Activated CD4-positive, alpha-beta T cell treated with anti-CD3 and anti-CD28 coated beads, Interleukin-2, amount 10 ng/mL, durations not matched to agents 24 days and 14 days (primary cell): Measurements from ENCODE around the gene FAM120B. TPM values are rescaled to one million over a fixed set of nuclear protein-coding genes. Genes with fewer than 3 reads are reported as not detected.

Experiments used
- DNase-seq: peaks from one replicate; pipeline ENCODE4 v3.0.0; 2022
- H3K27ac Mint-ChIP-seq: one replicate; pipeline ENCODE4 v1.8.0; 2022; ENCODE audit warnings: mild to moderate bottlenecking, mixed read lengths
- H3K27me3 Mint-ChIP-seq: one replicate; pipeline ENCODE4 v1.8.0; 2022; ENCODE audit warnings: mixed read lengths
- H3K36me3 Mint-ChIP-seq: one replicate; pipeline ENCODE4 v1.8.0; 2022; ENCODE audit warnings: low read depth, mild to moderate bottlenecking, mixed read lengths
- H3K4me1 Mint-ChIP-seq: one replicate; pipeline ENCODE4 v1.8.0; 2021; ENCODE audit warnings: mixed read lengths
- H3K4me3 Mint-ChIP-seq: one replicate; pipeline ENCODE4 v1.8.0; 2022; ENCODE audit warnings: mild to moderate bottlenecking, moderate library complexity, mixed read lengths
- H3K9me3 Mint-ChIP-seq: one replicate; pipeline ENCODE4 v1.8.0; 2021; ENCODE audit warnings: mixed read lengths
- intact Hi-C: fragments of 100-400 bp; cut with micrococcal nuclease; formaldehyde crosslinking; loops from one replicate; pipeline ENCODE4 v1.15.1; 2023
- total RNA-seq: library from RNA; stranded (reverse); gene quantifications from 2 replicates; pipeline ENCODE4 v1.2.3, GENCODE V29; 2022

Gene FAM120B
- total RNA-seq, 1 donor from 2014 or later: 19.3 TPM

- Mint-ChIP-seq H3K9me3 (no peaks in the 10 kb centered on the region), H3K36me3 (no peaks in the 10 kb centered on the region), H3K27me3 (peaks cover 26% of the 10 kb centered on the region), H3K4me1 (no peaks in the 10 kb centered on the region), H3K4me3 (no peak overlapping the region), H3K27ac (no peak overlapping the region)
- intact Hi-C loops: no loop called here
- no peak for DNase-seq
These were observed 108.8 kb downstream of the FAM120B start for GRCh38 chr6:170415318-170415717.

GRCh38 chr6:170416303-170416702, 109.7 kb downstream of the FAM120B start:
- no peak overlapping the region for H3K4me3 Mint-ChIP-seq
- H3K9me3 Mint-ChIP-seq: no peaks in the 10 kb centered on the region
- H3K27me3 Mint-ChIP-seq: peaks cover 17% of the 10 kb centered on the region
- no peaks in the 10 kb centered on the region for H3K36me3 Mint-ChIP-seq
- no peak for DNase-seq
- H3K27ac Mint-ChIP-seq: no peak overlapping the region
- H3K4me1 Mint-ChIP-seq: no peaks in the 10 kb centered on the region
- intact Hi-C loops: no loop called here

GRCh38 chr6:170416959-170417606, 110.5 kb downstream of the FAM120B start:
- no peak overlapping the region for H3K4me3 Mint-ChIP-seq
- H3K27me3 Mint-ChIP-seq: peaks cover 15% of the 10 kb centered on the region
- no peaks in the 10 kb centered on the region for H3K4me1 Mint-ChIP-seq
- H3K27ac Mint-ChIP-seq: no peak overlapping the region
- no peaks in the 10 kb centered on the region for H3K36me3 Mint-ChIP-seq
- intact Hi-C loops: no loop called here
- no peaks in the 10 kb centered on the region for H3K9me3 Mint-ChIP-seq
- no peak for DNase-seq

GRCh38 chr6:170417881-170418280, 111.3 kb downstream of the FAM120B start:
- Mint-ChIP-seq H3K36me3 (no peaks in the 10 kb centered on the region), H3K4me3 (no peak overlapping the region), H3K4me1 (no peaks in the 10 kb centered on the region), H3K27me3 (peaks cover 10% of the 10 kb centered on the region), H3K27ac (no peak overlapping the region), H3K9me3 (no peaks in the 10 kb centered on the region)
- intact Hi-C loops: no loop called here
- no peak for DNase-seq

GRCh38 chr6:170420283-170420682, 113.7 kb downstream of the FAM120B start:
- intact Hi-C loops: no loop called here
- Mint-ChIP-seq H3K4me3 (no peak overlapping the region), H3K9me3 (no peaks in the 10 kb centered on the region), H3K27ac (no peak overlapping the region), H3K36me3 (no peaks in the 10 kb centered on the region), H3K4me1 (no peaks in the 10 kb centered on the region), H3K27me3 (peaks cover 4% of the 10 kb centered on the region)
- no peak for DNase-seq

- DNase-seq: no peak
- H3K27me3 Mint-ChIP-seq: peaks cover 8% of the 10 kb centered on the region
- no peaks in the 10 kb centered on the region for H3K9me3 Mint-ChIP-seq
- H3K4me3 Mint-ChIP-seq: no peak overlapping the region
- no peaks in the 10 kb centered on the region for H3K36me3 Mint-ChIP-seq
- intact Hi-C loops: no loop called here
- H3K4me1 Mint-ChIP-seq: no peaks in the 10 kb centered on the region
- H3K27ac Mint-ChIP-seq: no peak overlapping the region
These were observed 114.5 kb downstream of the FAM120B start for GRCh38 chr6:170420791-170421776.

GRCh38 chr6:170421921-170422320, 115.4 kb downstream of the FAM120B start:
- H3K4me3 Mint-ChIP-seq: no peak overlapping the region
- no peaks in the 10 kb centered on the region for H3K36me3 Mint-ChIP-seq
- H3K27ac Mint-ChIP-seq: no peak overlapping the region
- intact Hi-C loops: no loop called here
- peaks cover 13% of the 10 kb centered on the region for H3K27me3 Mint-ChIP-seq
- no peak for DNase-seq
- H3K9me3 Mint-ChIP-seq: no peaks in the 10 kb centered on the region
- no peaks in the 10 kb centered on the region for H3K4me1 Mint-ChIP-seq

- intact Hi-C loops: no loop called here
- Mint-ChIP-seq H3K9me3 (no peaks in the 10 kb centered on the region), H3K36me3 (no peaks in the 10 kb centered on the region), H3K27ac (no peak overlapping the region), H3K4me3 (no peak overlapping the region), H3K4me1 (no peaks in the 10 kb centered on the region), H3K27me3 (peaks cover 18% of the 10 kb centered on the region)
- DNase-seq: no peak
These were observed 116.5 kb downstream of the FAM120B start for GRCh38 chr6:170423030-170423429.

- Mint-ChIP-seq H3K27me3 (peaks cover 23% of the 10 kb centered on the region), H3K4me3 (no peak overlapping the region), H3K9me3 (no peaks in the 10 kb centered on the region), H3K36me3 (no peaks in the 10 kb centered on the region), H3K4me1 (no peaks in the 10 kb centered on the region), H3K27ac (no peak overlapping the region)
- no peak for DNase-seq
- intact Hi-C loops: no loop called here
These were observed 117.5 kb downstream of the FAM120B start for GRCh38 chr6:170423814-170424603.

GRCh38 chr6:170424604-170425126, 118.1 kb downstream of the FAM120B start:
- Mint-ChIP-seq H3K4me3 (no peak overlapping the region), H3K9me3 (no peaks in the 10 kb centered on the region), H3K27me3 (peaks cover 29% of the 10 kb centered on the region), H3K36me3 (no peaks in the 10 kb centered on the region), H3K4me1 (no peaks in the 10 kb centered on the region), H3K27ac (no peak overlapping the region)
- intact Hi-C loops: no loop called here
- no peak for DNase-seq

- no peak for DNase-seq
- intact Hi-C loops: no loop called here
- Mint-ChIP-seq H3K36me3 (no peaks in the 10 kb centered on the region), H3K27me3 (peaks cover 30% of the 10 kb centered on the region), H3K4me1 (no peaks in the 10 kb centered on the region), H3K27ac (no peak overlapping the region), H3K4me3 (no peak overlapping the region), H3K9me3 (no peaks in the 10 kb centered on the region)
These were observed 122.9 kb downstream of the FAM120B start for GRCh38 chr6:170429450-170429849.

GRCh38 chr6:170433163-170434116, 126.9 kb downstream of the FAM120B start:
- Mint-ChIP-seq H3K9me3 (peaks cover 4% of the 10 kb centered on the region), H3K4me3 (no peak overlapping the region), H3K27ac (no peak overlapping the region), H3K27me3 (peaks cover 14% of the 10 kb centered on the region), H3K36me3 (no peaks in the 10 kb centered on the region), H3K4me1 (no peaks in the 10 kb centered on the region)
- intact Hi-C loops: no loop called here
- no peak for DNase-seq
